GM12892 (cell line): Measurements from ENCODE around the gene STAT5A. TPM values are rescaled to one million over a fixed set of nuclear protein-coding genes. Genes with fewer than 3 reads are reported as not detected.
A peak's percentile ranks its signal among the peaks of the same experiment; 100 is the strongest.
"Not testable (repeated sequence)": the region's sequence is repeated elsewhere in the genome, so short reads cannot be mapped to it uniquely, and the experiment has no call there.

Experiments
- DNase-seq: peaks from one replicate; pipeline ENCODE4 v3.0.0; 2011; ENCODE audit not compliant: insufficient read length
- FAIRE-seq: peaks from 2 replicates; lab custom pipeline; 2011; peaks lifted over from hg19 to GRCh38; lab: Jason Lieb, UNC
- POLR2A ChIP-seq: IDR thresholded peaks from 2 replicates; pipeline ENCODE4 v1.6.1; 2011; ENCODE audit warnings: low read depth, low read length, control low read depth
- POLR2AphosphoS5 ChIP-seq: IDR thresholded peaks from 2 replicates; pipeline ENCODE4 v1.6.1; 2011; ENCODE audit warnings: low read depth, low read length, control low read depth
- TAF1 ChIP-seq: IDR thresholded peaks from 2 replicates; pipeline ENCODE4 v1.6.1; 2011; ENCODE audit warnings: low read depth, mild to moderate bottlenecking, control low read depth, low read length, borderline replicate concordance
- polyA plus RNA-seq: library from polyadenylated mRNA; unstranded; fragments of >200 nt; gene quantifications from one replicate; pipeline ENCODE4 v1.2.1, GENCODE V29; 2012; ENCODE audit warnings: missing spikeins, inconsistent platforms; ENCODE audit not compliant: missing spikeins

Gene STAT5A
- polyA plus RNA-seq, result 48.4 TPM

DNA sequence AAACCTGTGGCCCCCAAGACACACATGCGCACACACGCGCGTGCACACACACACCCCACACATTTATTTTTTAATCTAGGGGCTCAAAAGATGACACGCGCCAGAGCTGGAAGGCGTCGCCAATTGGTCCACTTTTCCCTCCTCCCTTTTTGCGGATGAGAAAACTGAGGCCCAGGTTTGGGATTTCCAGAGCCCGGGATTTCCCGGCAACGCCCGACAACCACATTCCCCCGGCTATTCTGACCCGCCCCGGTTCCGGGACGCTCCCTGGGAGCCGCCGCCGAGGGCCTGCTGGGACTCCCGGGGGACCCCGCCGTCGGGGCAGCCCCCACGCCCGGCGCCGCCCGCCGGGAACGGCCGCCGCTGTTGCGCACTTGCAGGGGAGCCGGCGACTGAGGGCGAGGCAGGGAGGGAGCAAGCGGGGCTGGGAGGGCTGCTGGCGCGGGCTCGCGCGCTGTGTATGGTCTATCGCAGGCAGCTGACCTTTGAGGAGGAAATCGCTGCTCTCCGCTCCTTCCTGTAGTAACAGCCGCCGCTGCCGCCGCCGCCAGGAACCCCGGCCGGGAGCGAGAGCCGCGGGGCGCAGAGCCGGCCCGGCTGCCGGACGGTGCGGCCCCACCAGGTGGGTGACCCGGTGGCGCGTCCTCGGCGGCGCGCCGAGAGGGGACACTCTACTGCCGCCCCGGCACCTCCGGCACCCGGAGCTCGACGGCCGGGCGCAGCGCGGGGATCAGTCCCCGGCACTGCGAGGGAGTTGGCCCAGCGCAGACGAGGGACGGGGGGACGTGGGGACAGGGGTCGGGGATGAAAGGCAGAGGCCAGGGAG, at the start of gene STAT5A:
TSS of gene STAT5A (plus strand) at position 522 of the 826 bp plus-strand sequence. CDS start 914 bp downstream, outside the sequence.
- peak; percentile 95 for FAIRE-seq
- DNase-seq, result peak; percentile 79
- TF ChIP-seq POLR2A (peak; percentile 81), TAF1 (peak; percentile 41; the same call in 1 of the 2 replicates), POLR2AphosphoS5 (peak; percentile 49)

- not testable (repeated sequence) for FAIRE-seq, DNase-seq
Measured at GRCh38 chr17:42239576-42239975, 48.7 kb upstream of the STAT5A start.

DNA sequence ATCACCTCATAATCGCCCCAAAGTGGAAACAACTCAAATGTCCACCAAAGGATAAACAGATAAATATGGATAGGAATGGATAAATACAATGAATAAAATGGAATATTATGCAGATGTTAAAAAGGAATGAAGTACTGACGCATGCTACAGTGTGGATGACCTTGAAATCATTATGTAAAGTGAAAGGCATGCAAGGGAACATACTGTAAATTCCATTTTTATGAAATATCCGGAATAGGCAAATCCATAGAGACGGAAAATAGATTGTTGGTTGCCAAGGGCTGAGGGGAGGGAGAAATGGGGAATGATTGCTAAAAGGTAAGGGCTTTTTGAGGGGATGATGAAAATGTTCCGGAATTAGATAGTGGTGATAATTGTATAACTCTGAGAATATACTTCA, 48.1 kb upstream of the STAT5A start:
- TF ChIP-seq POLR2A (no peak), POLR2AphosphoS5 (no peak), TAF1 (no peak)
- no peak for DNase-seq
- FAIRE-seq, result no peak

DNA sequence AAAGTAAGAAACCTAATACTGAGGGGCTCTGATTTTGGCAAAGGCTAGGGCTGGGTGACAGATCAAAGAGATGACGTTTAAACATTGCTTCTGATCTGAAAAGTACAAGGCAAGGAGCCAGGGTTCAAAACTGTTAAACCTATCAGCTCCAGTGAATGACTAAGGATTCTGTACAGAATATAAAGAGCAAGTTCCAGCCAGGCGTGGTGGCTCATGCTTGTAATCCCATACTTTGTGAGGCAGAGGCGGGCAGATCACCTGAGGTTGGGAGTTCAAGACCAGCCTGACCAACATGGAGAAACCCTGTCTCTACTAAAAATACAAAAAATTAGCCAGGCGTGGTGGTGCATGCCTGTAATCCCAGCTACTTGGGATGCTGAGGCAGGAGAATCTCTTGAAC, 47.4 kb upstream of the STAT5A start:
- not testable (repeated sequence) for FAIRE-seq, DNase-seq

DNA sequence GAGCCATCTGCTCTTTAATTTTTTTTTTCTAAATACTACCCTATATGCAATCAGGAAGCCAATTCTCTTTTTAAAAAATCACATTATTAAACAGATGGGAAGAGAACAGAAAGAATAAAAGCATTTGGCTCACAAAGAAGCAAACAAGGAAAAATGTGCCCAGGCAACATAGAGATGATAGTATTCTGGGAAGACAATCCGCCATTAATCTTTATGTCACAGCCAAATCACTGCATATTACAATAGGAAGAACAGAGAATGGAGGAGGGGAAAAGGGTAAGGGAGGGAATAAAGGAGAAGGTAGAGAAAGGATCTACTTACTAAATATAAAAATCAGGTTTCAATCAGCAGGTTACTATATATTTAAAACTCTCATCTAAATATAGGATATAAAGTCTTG, 46.4 kb upstream of the STAT5A start:
- FAIRE-seq, result no peak
- no peak for DNase-seq
- no peak for TF ChIP-seq TAF1
- no peak for TF ChIP-seq POLR2A
- TF ChIP-seq POLR2AphosphoS5, result no peak

GRCh38 chr17:42243493-42243982, 44.8 kb upstream of the STAT5A start:
- TF ChIP-seq POLR2A, result no peak
- TF ChIP-seq TAF1, result no peak
- no peak for TF ChIP-seq POLR2AphosphoS5
- no peak for FAIRE-seq
- no peak for DNase-seq

DNA sequence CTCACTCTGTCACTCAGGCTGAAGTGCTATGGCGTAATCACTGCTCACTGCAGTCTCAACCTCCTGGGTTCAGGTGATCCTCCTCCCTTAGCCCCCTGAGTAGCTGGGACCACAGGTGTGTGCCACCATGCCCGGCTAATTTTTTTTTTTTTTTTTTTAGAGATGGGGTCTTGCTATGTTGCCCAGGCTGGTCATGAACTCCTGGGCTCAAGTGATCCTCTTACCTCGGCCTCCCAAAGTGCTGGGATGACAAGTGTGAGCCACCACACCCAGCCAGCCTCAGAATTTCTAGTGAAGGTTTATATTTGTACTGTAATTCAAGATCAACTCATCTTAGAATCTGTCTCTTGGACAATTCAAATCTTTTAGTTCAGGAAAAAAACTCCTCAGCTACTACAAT, 44.2 kb upstream of the STAT5A start:
- not testable (repeated sequence) for FAIRE-seq, DNase-seq

- not testable (repeated sequence) for DNase-seq, FAIRE-seq
Measured at GRCh38 chr17:42245183-42245582, 43.1 kb upstream of the STAT5A start.

DNA sequence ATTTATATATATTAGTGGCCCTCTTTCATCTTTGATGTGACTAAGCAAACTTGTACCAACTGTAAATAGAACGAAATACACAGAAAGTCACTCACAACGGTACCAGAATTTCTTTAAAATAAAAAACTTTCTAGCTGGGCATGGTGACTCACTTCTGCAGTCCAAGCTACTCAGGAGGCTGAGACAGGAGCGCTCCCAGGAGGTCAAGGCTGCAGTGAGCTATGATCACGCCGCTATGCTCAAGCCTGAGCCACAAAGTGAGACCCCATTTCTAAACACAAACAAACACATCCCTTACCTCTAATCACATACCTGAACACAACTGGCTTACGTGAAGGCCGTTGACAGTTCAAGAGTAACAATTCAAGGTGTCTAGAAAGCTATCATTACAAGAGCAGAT, 41.8 kb upstream of the STAT5A start:
- TF ChIP-seq POLR2AphosphoS5 (no peak), POLR2A (no peak), TAF1 (no peak)
- DNase-seq (no peak), FAIRE-seq (no peak)

DNA sequence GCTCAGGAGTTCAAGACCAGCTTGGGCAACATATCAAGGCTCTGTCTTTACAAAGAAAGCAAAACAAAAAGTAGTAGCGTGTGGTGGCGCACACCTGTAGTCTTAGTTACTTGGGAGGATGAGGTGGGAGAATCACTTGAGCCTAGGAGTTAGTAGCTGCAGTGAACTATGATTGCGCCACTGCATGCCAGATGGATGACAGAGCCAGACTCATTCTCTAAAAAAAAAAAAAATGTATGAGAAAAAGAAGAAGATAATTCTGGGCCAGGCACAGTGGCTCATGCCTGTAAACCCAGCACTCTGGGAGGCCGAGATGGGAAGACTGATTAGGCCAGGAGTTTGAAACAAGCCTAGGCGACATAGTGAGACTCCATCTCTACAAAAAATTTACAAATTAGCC, 40.6 kb upstream of the STAT5A start:
- FAIRE-seq, result no peak
- DNase-seq, result no peak
- no peak for TF ChIP-seq POLR2AphosphoS5
- no peak for TF ChIP-seq POLR2A

DNA sequence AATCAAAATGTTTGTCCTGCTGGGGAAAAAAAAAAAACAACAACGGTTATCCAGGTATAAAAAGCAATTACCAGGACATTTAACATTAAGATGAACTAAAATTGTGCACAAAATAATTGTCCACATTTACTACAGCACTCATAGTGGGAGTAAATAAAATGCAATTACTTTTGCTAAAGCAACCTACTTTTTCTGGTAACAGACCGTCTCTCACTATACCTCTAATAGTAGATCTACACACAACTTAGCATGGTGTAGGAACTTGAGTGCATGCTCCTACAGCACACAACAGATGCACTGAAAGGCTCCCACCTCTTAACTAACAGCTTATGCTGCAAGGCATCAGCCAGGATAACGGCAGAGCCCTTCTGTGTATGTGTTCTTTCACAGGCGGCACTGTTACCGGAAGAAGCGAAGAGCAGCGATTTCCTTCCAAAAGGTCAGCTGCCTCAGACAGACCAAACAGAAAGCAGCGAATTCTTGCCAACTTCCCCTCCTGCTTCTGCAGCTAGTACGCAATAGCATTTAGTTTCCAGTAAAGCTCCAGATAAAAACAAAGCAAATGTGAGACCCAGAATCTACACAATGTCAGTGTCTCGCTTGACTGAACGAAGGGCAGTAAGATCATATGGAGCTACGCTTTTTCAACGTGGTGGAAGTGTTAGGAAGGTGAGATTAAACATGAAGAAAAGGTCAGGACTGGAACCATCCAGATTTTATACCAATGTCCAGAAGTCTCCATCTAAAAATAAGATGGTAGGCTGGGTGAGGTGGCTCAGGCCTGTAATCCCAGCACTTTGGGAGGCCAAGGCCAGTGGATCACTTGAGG, 39.7 kb upstream of the STAT5A start:
- DNase-seq, result peak; percentile 46
- FAIRE-seq, result peak; percentile 90

DNA sequence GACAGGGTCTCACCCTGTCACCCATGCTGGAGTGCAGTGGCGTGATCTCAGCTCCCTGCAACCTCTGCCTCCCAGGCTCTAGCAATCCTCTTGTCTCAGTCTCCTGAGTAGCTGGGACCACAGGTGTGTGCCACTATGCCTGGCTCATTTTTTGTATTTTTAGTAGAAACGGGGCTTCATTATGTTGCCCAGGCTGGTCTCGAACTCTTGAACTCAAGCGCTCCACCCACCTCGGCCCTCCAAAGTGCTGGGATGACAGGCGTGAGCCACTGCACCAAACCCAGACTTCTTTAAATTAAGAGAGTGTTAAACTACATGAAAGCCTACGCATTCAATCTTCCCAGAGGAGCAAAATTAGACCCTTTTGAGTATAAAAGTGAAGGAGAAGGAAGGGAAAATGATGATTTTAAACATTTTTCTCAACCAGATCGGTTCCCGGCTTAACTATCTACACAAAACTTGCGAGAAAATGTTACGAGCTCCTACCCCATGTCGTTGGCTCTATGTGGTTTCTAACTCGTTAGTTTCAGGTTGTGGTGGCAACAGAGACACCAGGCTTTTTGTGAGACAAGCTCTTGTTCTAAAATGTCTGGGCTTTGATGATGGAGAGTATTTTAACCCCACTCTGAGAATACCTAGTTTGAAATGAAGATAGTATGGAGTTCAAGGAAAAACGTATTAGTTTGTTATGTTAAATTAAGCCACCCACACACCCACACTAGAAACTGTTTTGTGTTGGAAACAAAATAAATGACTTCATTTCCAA, 38.4 kb upstream of the STAT5A start:
- TF ChIP-seq POLR2AphosphoS5 (no peak), TAF1 (no peak), POLR2A (no peak)
- DNase-seq (no peak), FAIRE-seq (no peak)

More for the DNA sequence above, 39.7 kb upstream of the STAT5A start:
- TF ChIP-seq POLR2A, result peak; percentile 50; the same call in 1 of the 2 replicates
- TF ChIP-seq TAF1, result no peak
- TF ChIP-seq POLR2AphosphoS5, result peak; percentile 59
